ENCODE data around the gene TMEM115. TPM values are rescaled to one million over a fixed set of nuclear protein-coding genes. Genes with fewer than 3 reads are reported as not detected.

TMEM115 gene
- total RNA-seq, 4 donors from 2014 or later = 24.2 to 41.6 (median 30.6) TPM

GRCh38 chr3:50365080-50365841 is 5.9 kb upstream of the TMEM115 start:
- Histone ChIP-seq H3K27ac (peak overlapping the region; percentile 59 to 82 (median 72)), H3K36me3 (no peaks in the 10 kb centered on the region), H3K27me3 (peaks cover 0 to 6% (median 0%) of the 10 kb centered on the region in 4 donors), H3K4me1 (peaks cover 10 to 23% (median 13%) of the 10 kb centered on the region in 3 donors), H3K4me3 (peak overlapping the region; percentile 38 to 80 (median 62)), H3K9me3 (no peaks in the 10 kb centered on the region)
- WGBS, 2 donors = 18% methylated on average over 9 of the region's 53 CpGs; no CpG with 5 or more reads in 1 of the 2 donors
- peak; percentile 50 for DNase-seq
- intact Hi-C loops (cut with DNase I) = no loop called here
- TF ChIP-seq POLR2A (IDR thresholded peaks at IDR 0.05) (peak in 3 of 4 donors; percentile 19 to 61 (median 41)), CTCF (IDR thresholded peaks at IDR 0.05) (no peak)

GRCh38 chr3:50364573-50365079 is 5.3 kb upstream of the TMEM115 start:
- Histone ChIP-seq H3K27ac (peak overlapping the region in 3 of 4 donors; percentile 59 to 82 (median 73)), H3K36me3 (no peaks in the 10 kb centered on the region), H3K4me3 (peak overlapping the region; percentile 38 to 80 (median 62)), H3K27me3 (peaks cover 0 to under 1% (median 0%) of the 10 kb centered on the region in 4 donors), H3K9me3 (no peaks in the 10 kb centered on the region), H3K4me1 (peaks cover 10 to 27% (median 15%) of the 10 kb centered on the region in 3 donors)
- 0 to 8% methylated on average over 1 to 23 of the region's 48 CpGs for WGBS, 2 donors
- DNase-seq = no peak
- TF ChIP-seq POLR2A (IDR thresholded peaks at IDR 0.05) (no peak), CTCF (IDR thresholded peaks at IDR 0.05) (no peak)
- intact Hi-C loops (cut with DNase I) = no loop called here

- Histone ChIP-seq H3K27ac (peak overlapping the region in 1 of 4 donors; percentile 94), H3K9me3 (no peaks in the 10 kb centered on the region), H3K4me1 (peaks cover 39 to 55% (median 43%) of the 10 kb centered on the region in 3 donors), H3K36me3 (peaks cover 7 to 38% (median 10%) of the 10 kb centered on the region in 3 donors), H3K27me3 (no peaks in the 10 kb centered on the region), H3K4me3 (peak overlapping the region in 3 of 4 donors; percentile 85 to 98 (median 89))
- no peak for DNase-seq
- TF ChIP-seq POLR2A (IDR thresholded peaks at IDR 0.05) (no peak), CTCF (IDR thresholded peaks at IDR 0.05) (no peak)
- 14 to 46% methylated on average over 5 to 8 of the region's 8 CpGs for WGBS, 2 donors
- intact Hi-C loops (cut with DNase I) = no loop called here
These were observed 414 bp upstream of the TMEM115 start for GRCh38 chr3:50359760-50360110.

DNA sequence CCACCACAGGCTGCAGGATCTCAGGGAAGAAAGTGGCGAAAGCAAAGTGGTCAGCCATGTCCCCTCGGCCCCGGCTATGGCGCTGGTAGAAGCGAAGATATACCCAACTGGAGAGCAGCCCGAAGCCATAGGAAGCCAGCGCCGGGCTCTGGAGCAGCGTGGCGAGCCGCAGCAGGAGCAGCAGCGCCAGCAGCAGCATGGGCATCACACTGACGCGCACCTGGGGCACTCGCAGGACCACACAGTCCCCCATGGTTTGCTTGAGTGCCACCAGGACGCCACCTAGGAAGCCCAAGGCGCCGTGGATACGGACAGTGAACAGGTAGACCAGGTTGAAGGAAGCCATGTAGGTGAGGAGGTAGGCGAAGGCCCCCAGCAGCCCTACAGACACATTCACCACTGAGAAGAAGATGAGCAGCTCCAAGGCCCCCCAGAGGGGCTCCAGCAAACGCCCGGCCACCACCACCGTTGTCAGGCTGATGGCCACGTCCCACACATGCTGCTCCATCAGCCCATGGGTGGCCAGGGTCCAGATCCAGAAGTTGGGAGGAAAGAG is 888 bp downstream of the TMEM115 start:
- Histone ChIP-seq H3K4me3 (peak overlapping the region; percentile 85 to 98 (median 92)), H3K27ac (peak overlapping the region; percentile 86 to 97 (median 94)), H3K27me3 (no peaks in the 10 kb centered on the region), H3K4me1 (peaks cover 31 to 57% (median 36%) of the 10 kb centered on the region in 3 donors), H3K9me3 (no peaks in the 10 kb centered on the region), H3K36me3 (peaks cover 20 to 51% (median 23%) of the 10 kb centered on the region in 3 donors)
- TF ChIP-seq POLR2A (IDR thresholded peaks at IDR 0.05) (no peak), CTCF (IDR thresholded peaks at IDR 0.05) (no peak)
- intact Hi-C loops (cut with DNase I) = no loop called here
- 20 to 60% methylated on average over 1 to 7 of the region's 24 CpGs for WGBS, 2 donors
- DNase-seq = no peak

DNA sequence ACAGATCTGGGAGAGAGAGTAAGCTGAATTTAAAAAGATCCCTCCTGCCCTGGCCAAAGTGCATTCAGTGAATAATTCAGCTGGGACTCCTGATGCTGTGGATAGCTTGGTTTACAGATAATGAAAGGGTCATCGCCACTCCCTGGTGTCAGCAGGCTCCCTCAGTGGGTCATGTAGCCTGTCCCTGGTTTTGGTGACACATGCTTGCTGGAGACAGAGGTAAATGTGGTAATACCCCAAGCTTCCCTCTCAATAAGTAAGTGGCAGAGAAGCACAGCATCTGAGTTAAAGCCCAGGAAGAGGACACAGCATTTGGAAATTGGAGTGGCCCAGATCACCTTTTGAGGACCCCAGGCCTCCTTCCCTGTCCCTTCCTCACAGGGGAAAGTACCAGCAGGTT is 1.8 kb downstream of the TMEM115 start:
- peaks cover 20 to 57% (median 28%) of the 10 kb centered on the region in 3 donors for H3K36me3 ChIP-seq
- no peaks in the 10 kb centered on the region for H3K27me3 ChIP-seq
- no peak for DNase-seq
- WGBS, 2 donors = 60% methylated on average over 1 of the region's 1 CpG; no CpG with 5 or more reads in 1 of the 2 donors
- no peaks in the 10 kb centered on the region for H3K9me3 ChIP-seq
- no peak for TF ChIP-seq CTCF (IDR thresholded peaks at IDR 0.05)
- no peak for TF ChIP-seq POLR2A (IDR thresholded peaks at IDR 0.05)
- H3K4me1 ChIP-seq = peaks cover 31 to 66% (median 36%) of the 10 kb centered on the region in 3 donors
- H3K4me3 ChIP-seq = peak overlapping the region; percentile 85 to 98 (median 92)
- peak overlapping the region in 3 of 4 donors; percentile 86 to 97 (median 94) for H3K27ac ChIP-seq
- intact Hi-C loops (cut with DNase I) = no loop called here
